MG63 (cell line): ENCODE results near the gene QSOX2. TPM values are rescaled to one million over a fixed set of nuclear protein-coding genes. Genes with fewer than 3 reads are reported as not detected.

Experiments
- DNase-seq: peaks from one replicate; pipeline ENCODE4 v3.0.0-alpha.2; 2020
- H3K27me3 ChIP-seq: fragments of 250-450 bp; sonication (Bioruptor Pico); 2 replicates; pipeline ENCODE4 v1.5.1; 2020; ENCODE audit warnings: mild to moderate bottlenecking, moderate library complexity
- H3K36me3 ChIP-seq: fragments of 250-450 bp; sonication (Bioruptor Pico); 2 replicates; pipeline ENCODE4 v1.5.1; 2020; ENCODE audit warnings: mild to moderate bottlenecking, moderate library complexity
- H3K4me3 ChIP-seq: fragments of 250-450 bp; sonication (Bioruptor Pico); 2 replicates; pipeline ENCODE4 v1.5.1; 2020; ENCODE audit warnings: mild to moderate bottlenecking, moderate library complexity
- H3K9me3 ChIP-seq: fragments of 250-450 bp; sonication (Bioruptor Pico); 2 replicates; pipeline ENCODE4 v1.5.1; 2020; ENCODE audit warnings: mild to moderate bottlenecking, moderate library complexity
- total RNA-seq: library from RNA; depleted of rRNA; stranded (reverse); fragments of >200 nt; shearing (Covaris generic); gene quantifications from 2 replicates; pipeline ENCODE4 v1.2.3, GENCODE V29; 2014; ENCODE audit warnings: low replicate concordance

The QSOX2 gene
- total RNA-seq, 1 experiment from 2014 or later: 28.2 TPM

DNA sequence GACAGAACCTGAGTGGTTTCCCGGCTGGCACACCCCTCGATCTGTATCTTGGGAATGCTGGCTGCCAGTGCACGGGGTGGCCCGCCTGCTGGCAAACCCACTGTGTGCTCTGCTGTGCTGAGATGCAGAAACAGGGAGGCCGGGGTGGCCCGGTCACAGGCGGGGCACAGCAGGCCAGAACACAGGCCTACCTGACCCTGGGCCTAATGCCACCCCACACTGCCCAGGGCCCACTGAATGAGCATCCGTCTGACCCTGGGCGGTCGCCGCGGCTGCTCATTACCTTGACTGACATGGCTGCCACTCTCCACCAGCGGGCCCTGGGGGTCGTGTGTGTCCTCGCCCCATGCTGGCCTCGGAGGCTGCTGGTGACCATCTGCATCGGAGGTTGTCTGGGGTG, 14.2 kb upstream of the QSOX2 start:
- DNase-seq: no peak
- Histone ChIP-seq H3K4me3 (no peak overlapping the region), H3K27me3 (no peaks in the 10 kb centered on the region), H3K9me3 (no peaks in the 10 kb centered on the region), H3K36me3 (no peaks in the 10 kb centered on the region)

- DNase-seq: no peak
- Histone ChIP-seq H3K9me3 (no peaks in the 10 kb centered on the region), H3K4me3 (no peak overlapping the region), H3K36me3 (no peaks in the 10 kb centered on the region), H3K27me3 (no peaks in the 10 kb centered on the region)
These were observed 13.9 kb upstream of the QSOX2 start for GRCh38 chr9:136259517-136259813.

GRCh38 chr9:136258786-136259516, 13.3 kb upstream of the QSOX2 start:
- Histone ChIP-seq H3K4me3 (no peak overlapping the region), H3K9me3 (no peaks in the 10 kb centered on the region), H3K27me3 (no peaks in the 10 kb centered on the region), H3K36me3 (no peaks in the 10 kb centered on the region)
- DNase-seq: no peak

DNA sequence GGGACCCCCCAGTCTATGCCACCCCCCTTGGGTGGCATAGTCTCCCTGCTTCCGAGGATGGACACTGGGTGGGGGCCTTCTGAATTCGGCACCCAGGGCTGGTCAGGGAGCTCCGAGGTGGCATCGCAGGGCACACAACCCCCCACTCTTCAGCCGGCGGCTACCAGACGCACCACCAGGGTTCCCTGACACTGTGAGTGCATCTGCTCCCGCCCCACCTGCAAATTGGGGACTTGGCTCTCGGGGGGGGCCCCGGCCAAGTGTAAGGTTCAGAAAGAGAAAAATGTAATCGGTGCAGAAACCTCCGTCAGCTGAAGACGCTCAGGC, 12.7 kb upstream of the QSOX2 start:
- DNase-seq: no peak
- Histone ChIP-seq H3K36me3 (no peaks in the 10 kb centered on the region), H3K9me3 (no peaks in the 10 kb centered on the region), H3K4me3 (no peak overlapping the region), H3K27me3 (no peaks in the 10 kb centered on the region)

DNA sequence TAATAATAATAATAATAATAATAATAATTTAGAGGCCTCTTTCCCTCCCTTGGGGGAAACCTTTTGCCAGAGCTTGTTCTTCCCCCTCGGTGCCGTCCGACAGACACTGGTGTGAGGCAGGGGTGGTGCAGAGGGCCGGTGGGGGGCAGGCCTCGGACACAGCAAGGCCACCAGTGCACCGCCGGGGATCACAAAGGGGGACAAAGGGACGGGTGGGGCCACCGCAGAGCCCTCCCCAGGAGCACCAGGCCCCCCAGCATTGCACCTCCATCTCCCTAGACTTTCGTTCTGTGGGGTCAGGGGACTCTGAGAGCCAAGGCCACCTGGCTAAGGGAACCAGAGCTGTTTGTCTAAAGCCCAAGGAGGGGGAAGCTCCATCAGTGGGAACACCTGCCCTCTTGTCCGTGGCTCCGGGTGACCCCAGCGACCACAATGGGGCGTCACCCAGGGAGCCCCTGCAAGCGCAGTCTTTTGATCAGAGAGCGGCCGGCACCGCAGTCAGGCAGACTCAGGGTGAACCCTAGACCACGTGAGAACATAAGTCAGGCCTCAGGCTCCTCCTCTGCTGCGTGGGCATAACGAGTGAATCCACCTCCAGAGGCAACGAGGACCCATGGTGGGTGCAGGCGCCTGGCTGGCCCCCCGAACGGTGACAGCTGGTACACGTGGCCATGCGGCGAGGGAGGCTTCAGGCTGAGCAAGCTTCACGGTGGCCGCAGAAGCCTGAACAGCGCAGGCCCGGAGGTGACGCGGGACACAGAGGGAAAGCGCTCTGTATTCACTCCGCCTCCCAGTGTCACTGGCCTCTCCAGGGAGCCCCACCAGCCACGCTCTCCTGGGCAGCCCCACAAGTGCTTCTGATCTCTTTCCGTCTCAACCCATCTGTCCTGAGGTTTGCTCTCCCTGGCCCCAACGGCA, 12.0 kb upstream of the QSOX2 start:
- no peaks in the 10 kb centered on the region for H3K36me3 ChIP-seq
- no peak overlapping the region for H3K4me3 ChIP-seq
- no peaks in the 10 kb centered on the region for H3K27me3 ChIP-seq
- no peak for DNase-seq
- no peaks in the 10 kb centered on the region for H3K9me3 ChIP-seq

DNA sequence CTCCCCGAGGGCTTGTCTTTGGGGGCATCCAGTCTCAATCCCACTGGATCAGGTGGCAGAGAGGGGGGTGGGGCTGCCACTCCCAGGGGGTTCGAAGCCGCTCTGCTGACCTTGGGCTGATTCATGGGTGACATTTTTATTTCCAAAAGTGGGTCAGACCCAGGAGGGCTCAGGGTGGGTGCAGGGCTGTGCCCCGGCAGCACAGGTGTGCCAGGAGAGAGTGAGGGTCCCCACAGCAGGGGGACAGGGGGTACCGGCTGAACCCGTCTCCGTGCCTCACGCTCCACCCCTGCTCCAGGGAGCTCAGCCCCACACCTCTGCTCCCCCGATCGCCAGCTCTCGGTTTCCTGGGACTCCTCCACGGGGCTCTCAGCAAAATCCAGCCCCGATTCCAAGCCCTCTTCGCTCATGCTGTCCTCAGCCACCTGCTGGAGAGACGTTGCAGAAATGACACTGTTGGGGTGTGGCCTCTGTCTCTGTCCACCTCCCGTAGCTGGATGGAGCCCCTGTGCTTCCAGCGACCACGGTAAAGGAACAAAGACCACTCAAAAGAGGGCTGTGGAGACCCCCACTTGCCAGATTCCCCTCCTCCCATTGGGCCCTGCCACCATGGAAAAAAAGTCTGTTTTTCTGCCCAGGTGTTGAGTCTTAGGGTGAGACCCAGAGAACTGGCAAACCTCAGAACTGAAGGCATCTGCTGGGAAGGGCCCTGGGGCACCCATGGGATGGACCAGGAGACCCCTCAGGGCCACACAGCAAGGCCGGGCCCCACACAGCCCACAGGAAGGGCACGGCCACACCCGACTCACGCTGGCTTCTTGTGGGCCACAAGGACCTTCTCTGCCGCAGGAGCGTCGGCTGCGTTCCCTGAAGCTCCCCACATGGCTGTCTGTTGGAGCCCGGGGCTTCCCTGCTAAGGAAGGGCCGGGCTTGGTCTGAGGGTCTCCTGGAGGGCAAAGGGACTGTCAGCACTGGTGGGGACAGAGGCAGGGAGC, 10.6 kb upstream of the QSOX2 start:
- H3K36me3 ChIP-seq: no peaks in the 10 kb centered on the region
- DNase-seq: no peak
- H3K27me3 ChIP-seq: no peaks in the 10 kb centered on the region
- H3K4me3 ChIP-seq: no peak overlapping the region
- no peaks in the 10 kb centered on the region for H3K9me3 ChIP-seq

DNA sequence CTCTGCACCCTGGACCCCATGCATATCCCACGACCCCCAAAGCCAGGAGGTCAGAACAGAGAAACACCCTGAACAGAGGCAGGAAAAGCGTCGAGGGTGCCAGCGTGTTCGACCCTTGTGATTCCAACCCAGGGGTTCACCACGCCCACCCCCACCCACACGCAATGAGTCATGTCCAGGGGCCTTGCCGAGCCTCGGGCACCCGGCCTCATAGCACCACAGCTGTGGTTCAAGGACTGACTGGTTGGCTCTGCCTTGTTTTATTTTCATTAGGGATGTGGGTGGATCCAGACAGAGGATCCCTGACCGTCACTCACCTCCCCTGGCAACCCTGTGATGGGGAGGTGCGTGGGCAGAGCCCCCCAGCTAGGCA, 9.5 kb upstream of the QSOX2 start:
- H3K36me3 ChIP-seq: no peaks in the 10 kb centered on the region
- DNase-seq: peak; percentile 71
- H3K27me3 ChIP-seq: no peaks in the 10 kb centered on the region
- no peaks in the 10 kb centered on the region for H3K9me3 ChIP-seq
- no peak overlapping the region for H3K4me3 ChIP-seq

DNA sequence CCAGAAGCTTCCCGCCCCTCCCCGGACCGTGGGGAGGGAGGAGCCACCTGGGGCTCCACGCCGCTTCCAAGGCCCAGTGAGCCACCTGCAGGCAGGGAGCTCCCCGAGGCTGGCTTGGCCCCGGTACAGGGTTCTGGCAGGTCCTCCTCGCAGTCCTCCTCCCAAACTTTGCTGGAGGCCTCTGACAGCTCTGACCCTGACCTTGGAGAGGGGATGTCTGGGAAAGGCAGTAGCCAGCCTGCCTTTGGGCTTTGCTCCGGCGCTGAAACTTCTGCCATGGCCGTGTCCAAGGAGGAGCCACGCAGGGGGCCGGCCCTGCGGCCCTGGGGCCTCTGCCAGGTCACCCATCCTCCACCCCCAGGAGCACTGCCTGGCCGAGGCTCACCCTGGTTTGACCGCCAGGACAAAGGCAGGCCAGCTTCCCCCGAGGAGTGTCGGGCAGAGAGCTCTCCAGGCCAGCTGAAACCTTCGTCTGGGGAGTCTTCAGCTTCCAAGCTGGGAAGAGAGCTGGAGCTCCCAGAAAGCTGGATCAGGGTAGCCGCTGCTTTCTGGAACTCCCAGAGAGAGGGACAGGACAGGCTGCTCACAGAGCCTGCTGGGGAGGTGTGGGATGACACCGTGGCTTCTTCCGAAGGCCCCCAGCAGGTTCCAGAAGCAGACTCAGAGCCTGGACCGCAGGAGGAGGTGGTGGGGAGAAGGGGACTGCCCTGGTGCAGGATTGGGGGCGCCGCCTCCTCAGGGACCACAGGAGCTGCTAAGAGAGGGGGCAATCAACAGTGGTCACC, 9.0 kb upstream of the QSOX2 start:
- no peaks in the 10 kb centered on the region for H3K9me3 ChIP-seq
- H3K27me3 ChIP-seq: no peaks in the 10 kb centered on the region
- H3K36me3 ChIP-seq: no peaks in the 10 kb centered on the region
- no peak for DNase-seq
- H3K4me3 ChIP-seq: no peak overlapping the region

- Histone ChIP-seq H3K36me3 (no peaks in the 10 kb centered on the region), H3K27me3 (no peaks in the 10 kb centered on the region), H3K4me3 (no peak overlapping the region), H3K9me3 (no peaks in the 10 kb centered on the region)
- no peak for DNase-seq
These were observed 7.9 kb upstream of the QSOX2 start for GRCh38 chr9:136253246-136254130.

GRCh38 chr9:136252846-136253245, 7.2 kb upstream of the QSOX2 start:
- Histone ChIP-seq H3K4me3 (no peak overlapping the region), H3K36me3 (no peaks in the 10 kb centered on the region), H3K9me3 (no peaks in the 10 kb centered on the region), H3K27me3 (no peaks in the 10 kb centered on the region)
- DNase-seq: no peak

- Histone ChIP-seq H3K36me3 (no peaks in the 10 kb centered on the region), H3K4me3 (no peak overlapping the region), H3K27me3 (no peaks in the 10 kb centered on the region), H3K9me3 (no peaks in the 10 kb centered on the region)
- no peak for DNase-seq
These were observed 6.7 kb upstream of the QSOX2 start for GRCh38 chr9:136252281-136252680.

GRCh38 chr9:136251264-136252115, 5.9 kb upstream of the QSOX2 start:
- Histone ChIP-seq H3K4me3 (no peak overlapping the region), H3K27me3 (no peaks in the 10 kb centered on the region), H3K9me3 (no peaks in the 10 kb centered on the region), H3K36me3 (no peaks in the 10 kb centered on the region)
- no peak for DNase-seq

DNA sequence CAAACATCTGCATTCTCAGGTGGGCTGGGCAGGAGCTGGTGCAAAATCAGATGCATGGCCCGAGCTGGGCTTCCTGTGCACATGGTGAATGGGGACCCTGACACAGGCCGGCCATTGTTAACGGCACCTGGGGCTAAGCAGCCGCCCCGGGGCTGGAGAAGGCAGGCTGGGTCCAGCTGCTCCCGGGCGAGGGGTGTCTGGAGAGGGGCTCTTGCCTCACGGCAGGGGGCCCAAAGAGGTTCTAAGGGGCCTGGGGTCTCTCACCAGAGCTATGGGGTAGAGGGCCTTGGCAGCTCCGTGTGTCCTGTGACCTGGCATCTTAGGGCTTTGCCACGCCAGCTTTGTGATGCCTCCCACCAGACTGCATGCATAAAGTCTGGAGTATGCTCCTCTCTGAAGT, 5.1 kb upstream of the QSOX2 start:
- no peak overlapping the region for H3K4me3 ChIP-seq
- no peaks in the 10 kb centered on the region for H3K27me3 ChIP-seq
- H3K36me3 ChIP-seq: no peaks in the 10 kb centered on the region
- no peak for DNase-seq
- no peaks in the 10 kb centered on the region for H3K9me3 ChIP-seq

DNA sequence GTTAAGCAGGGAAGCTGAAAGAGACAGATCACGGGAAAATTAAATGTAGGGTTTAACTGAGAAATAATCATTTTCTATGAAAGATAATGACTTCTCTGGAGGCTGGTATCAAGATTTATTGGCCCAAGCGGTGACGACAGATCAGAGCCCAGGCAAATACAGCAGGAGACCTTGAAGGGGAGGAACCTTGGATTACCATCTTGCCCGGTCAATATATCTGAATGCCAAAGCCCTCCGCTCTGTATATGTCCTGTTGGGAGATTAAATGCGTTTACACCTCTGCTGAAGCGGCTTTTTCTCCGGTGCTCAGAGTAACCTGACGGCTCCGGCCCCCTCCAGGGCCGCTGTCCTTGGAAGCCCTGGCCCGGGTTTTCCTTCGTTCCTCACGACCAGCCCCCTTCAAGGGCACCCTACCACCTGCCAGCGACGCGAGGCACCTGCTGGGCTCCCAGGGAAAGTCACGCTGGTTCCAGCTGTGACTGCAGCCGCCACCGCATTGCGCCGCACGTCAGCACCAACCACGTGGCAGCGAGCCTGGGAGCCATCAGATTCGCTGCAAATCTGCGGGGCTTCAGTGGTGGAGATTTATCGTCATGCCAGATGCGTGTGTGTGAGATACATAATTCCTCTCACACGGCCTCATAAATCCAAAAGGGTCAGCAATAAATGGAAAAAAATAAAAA, 4.4 kb upstream of the QSOX2 start:
- no peak for DNase-seq

More for the DNA sequence above, 4.4 kb upstream of the QSOX2 start:
- Histone ChIP-seq H3K4me3 (no peak overlapping the region), H3K36me3 (no peaks in the 10 kb centered on the region), H3K27me3 (no peaks in the 10 kb centered on the region), H3K9me3 (no peaks in the 10 kb centered on the region)
